22Rv1 (cell line): ENCODE results near the gene OPN1LW.

Source experiments
- ZFX ChIP-seq: fragments of 450-650 bp; IDR thresholded peaks from 2 replicates; pipeline ENCODE4 v1.6.1; 2017; ENCODE audit warnings: antibody characterized with exemption, borderline replicate concordance
- TF ChIP-seq, protein P1 (sequence below): fragments of 450-650 bp; IDR thresholded peaks from 2 replicates; pipeline ENCODE4 v1.5.1; 2017; ENCODE audit warnings: mild to moderate bottlenecking

- TF ChIP-seq, protein P1, sequence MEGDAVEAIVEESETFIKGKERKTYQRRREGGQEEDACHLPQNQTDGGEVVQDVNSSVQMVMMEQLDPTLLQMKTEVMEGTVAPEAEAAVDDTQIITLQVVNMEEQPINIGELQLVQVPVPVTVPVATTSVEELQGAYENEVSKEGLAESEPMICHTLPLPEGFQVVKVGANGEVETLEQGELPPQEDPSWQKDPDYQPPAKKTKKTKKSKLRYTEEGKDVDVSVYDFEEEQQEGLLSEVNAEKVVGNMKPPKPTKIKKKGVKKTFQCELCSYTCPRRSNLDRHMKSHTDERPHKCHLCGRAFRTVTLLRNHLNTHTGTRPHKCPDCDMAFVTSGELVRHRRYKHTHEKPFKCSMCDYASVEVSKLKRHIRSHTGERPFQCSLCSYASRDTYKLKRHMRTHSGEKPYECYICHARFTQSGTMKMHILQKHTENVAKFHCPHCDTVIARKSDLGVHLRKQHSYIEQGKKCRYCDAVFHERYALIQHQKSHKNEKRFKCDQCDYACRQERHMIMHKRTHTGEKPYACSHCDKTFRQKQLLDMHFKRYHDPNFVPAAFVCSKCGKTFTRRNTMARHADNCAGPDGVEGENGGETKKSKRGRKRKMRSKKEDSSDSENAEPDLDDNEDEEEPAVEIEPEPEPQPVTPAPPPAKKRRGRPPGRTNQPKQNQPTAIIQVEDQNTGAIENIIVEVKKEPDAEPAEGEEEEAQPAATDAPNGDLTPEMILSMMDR = no peak
- TF ChIP-seq ZFX = no peak
These were observed 20.5 kb upstream of the OPN1LW start for GRCh38 chrX:154123241-154124219.
